Fibroblast of villous mesenchyme (primary cell): ENCODE data around the gene OR2L2. TPM values are rescaled to one million over a fixed set of nuclear protein-coding genes. Genes with fewer than 3 reads are reported as not detected.
"Not testable (repeated sequence)": the region's sequence is repeated elsewhere in the genome, so short reads cannot be mapped to it uniquely, and the experiment has no call there.

Experiments
- DNase-seq: peaks from one replicate; pipeline ENCODE4 v3.0.0-alpha.2; 2010; ENCODE audit warnings: low read depth
- H3K4me3 ChIP-seq: 2 replicates; pipeline ENCODE4 v1.5.1; 2011; ENCODE audit warnings: low read depth, mild to moderate bottlenecking, low read length
- small RNA-seq: library from RNA; depleted of rRNA; stranded (forward); fragments of <200 nt; gene quantifications from one replicate; pipeline ENCODE3, GENCODE V24; 2012
- total RNA-seq: library from RNA; depleted of rRNA; stranded (reverse); fragments of >200 nt; gene quantifications from 2 replicates; pipeline ENCODE4 v1.2.3, GENCODE V29; 2012
- TF ChIP-seq, protein P1 (sequence below): IDR thresholded peaks from 2 replicates; pipeline ENCODE4 v1.5.1; 2012; ENCODE audit warnings: low read depth, mild to moderate bottlenecking, low read length; ENCODE audit not compliant: insufficient read depth

OR2L2 gene
- total RNA-seq, 1 donor = not detected

DNA sequence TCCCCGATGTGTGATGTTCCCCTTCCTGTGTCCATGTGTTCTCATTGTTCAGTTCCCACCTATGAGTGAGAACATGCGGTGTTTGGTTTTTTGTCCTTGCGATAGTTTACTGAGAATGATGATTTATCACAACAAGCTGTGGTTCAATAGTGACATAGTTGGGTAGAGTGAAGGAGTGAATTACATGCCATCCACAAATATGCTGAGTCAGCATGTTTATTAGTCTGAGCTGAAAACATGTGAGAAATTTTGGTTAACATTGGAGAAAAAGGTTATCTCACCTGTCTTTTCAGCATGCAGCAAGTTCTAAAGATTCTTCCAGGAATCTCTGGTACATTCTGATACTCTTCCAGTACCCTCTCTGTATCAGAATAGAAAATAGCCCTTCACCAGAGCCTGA lies 35.7 kb downstream of the OR2L2 start:
- TF ChIP-seq, protein P1, sequence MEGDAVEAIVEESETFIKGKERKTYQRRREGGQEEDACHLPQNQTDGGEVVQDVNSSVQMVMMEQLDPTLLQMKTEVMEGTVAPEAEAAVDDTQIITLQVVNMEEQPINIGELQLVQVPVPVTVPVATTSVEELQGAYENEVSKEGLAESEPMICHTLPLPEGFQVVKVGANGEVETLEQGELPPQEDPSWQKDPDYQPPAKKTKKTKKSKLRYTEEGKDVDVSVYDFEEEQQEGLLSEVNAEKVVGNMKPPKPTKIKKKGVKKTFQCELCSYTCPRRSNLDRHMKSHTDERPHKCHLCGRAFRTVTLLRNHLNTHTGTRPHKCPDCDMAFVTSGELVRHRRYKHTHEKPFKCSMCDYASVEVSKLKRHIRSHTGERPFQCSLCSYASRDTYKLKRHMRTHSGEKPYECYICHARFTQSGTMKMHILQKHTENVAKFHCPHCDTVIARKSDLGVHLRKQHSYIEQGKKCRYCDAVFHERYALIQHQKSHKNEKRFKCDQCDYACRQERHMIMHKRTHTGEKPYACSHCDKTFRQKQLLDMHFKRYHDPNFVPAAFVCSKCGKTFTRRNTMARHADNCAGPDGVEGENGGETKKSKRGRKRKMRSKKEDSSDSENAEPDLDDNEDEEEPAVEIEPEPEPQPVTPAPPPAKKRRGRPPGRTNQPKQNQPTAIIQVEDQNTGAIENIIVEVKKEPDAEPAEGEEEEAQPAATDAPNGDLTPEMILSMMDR = no peak
- no peak for DNase-seq
- H3K4me3 ChIP-seq = no peak overlapping the region

DNA sequence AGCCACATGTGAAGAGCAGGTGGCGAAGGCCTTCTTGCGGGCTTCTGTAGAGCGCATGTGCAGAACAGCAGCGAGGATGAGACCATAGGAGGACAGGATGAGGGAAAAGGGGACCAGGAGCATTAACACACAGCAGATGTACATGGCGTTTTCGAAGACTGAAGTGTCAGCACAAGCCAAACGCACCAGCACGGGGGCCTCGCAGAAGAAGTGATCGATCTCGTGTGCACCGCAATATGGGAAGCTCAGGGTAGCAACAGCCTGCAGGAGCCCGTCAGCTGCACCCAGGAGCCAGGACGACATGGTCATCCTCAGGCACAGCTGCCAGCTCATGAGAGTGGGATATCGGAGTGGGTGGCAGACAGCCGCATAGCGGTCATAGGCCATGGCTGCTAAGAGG lies 54.0 kb downstream of the OR2L2 start:
- H3K4me3 ChIP-seq, DNase-seq: not testable (repeated sequence)

Small RNA genes within 50 kb of the gene (small RNA-seq; reads per million reads assigned to genes)
- not detected for gene RF00019

Other genes starting within 250 kb of the OR2L2 start
- gene OR14A16, start 206.0 kb upstream of the OR2L2 start, total RNA-seq = not detected in 2 replicates
- not detected in 2 replicates for gene OR11L1, start 188.2 kb upstream of the OR2L2 start, total RNA-seq
- gene TRIM58, start 172.9 kb upstream of the OR2L2 start, total RNA-seq = 0.97 and 3.5 TPM in 2 replicates
- gene OR2W3, start 134.5 kb upstream of the OR2L2 start, total RNA-seq = 0.86 and 0.97 TPM in 2 replicates
- not detected in 2 replicates for gene OR2T8, start 109.8 kb upstream of the OR2L2 start, total RNA-seq
- gene OR2AJ1, start 105.2 kb upstream of the OR2L2 start, total RNA-seq = not detected in 2 replicates
- not detected in 2 replicates for gene OR2L8, start 81.2 kb upstream of the OR2L2 start, total RNA-seq
- under 0.01 TPM in 1 of 2 replicates, not detected in the other for gene OR2AK2, start 64.8 kb upstream of the OR2L2 start, total RNA-seq
- gene OR2L5, start 16.4 kb upstream of the OR2L2 start, total RNA-seq = not detected in 2 replicates
- not detected in 2 replicates for gene OR2L3, start 16.8 kb downstream of the OR2L2 start, total RNA-seq
- not detected in 2 replicates for gene OR2L13, start 65.1 kb downstream of the OR2L2 start, total RNA-seq
- not detected in 2 replicates for gene OR2M5, start 115.1 kb downstream of the OR2L2 start, total RNA-seq
- not detected in 2 replicates for gene OR2M2, start 144.8 kb downstream of the OR2L2 start, total RNA-seq
- not detected in 2 replicates for gene OR2M3, start 167.2 kb downstream of the OR2L2 start, total RNA-seq
- gene OR2M4, start 201.3 kb downstream of the OR2L2 start, total RNA-seq = not detected in 2 replicates
- gene OR2T33, start 247.9 kb downstream of the OR2L2 start, total RNA-seq = not detected in 2 replicates